Suppressor macrophage (primary cell): ENCODE results near the gene KRT3.
A peak's percentile ranks its signal among the peaks of the same experiment; 100 is the strongest.
"Not testable (repeated sequence)": the region's sequence is repeated elsewhere in the genome, so short reads cannot be mapped to it uniquely, and the experiment has no call there.

Source experiments
- DNase-seq, 4 experiments: peaks; one replicate each; pipeline ENCODE4 v3.0.0-alpha.2; 2020 to 2022

The KRT3 gene

DNA sequence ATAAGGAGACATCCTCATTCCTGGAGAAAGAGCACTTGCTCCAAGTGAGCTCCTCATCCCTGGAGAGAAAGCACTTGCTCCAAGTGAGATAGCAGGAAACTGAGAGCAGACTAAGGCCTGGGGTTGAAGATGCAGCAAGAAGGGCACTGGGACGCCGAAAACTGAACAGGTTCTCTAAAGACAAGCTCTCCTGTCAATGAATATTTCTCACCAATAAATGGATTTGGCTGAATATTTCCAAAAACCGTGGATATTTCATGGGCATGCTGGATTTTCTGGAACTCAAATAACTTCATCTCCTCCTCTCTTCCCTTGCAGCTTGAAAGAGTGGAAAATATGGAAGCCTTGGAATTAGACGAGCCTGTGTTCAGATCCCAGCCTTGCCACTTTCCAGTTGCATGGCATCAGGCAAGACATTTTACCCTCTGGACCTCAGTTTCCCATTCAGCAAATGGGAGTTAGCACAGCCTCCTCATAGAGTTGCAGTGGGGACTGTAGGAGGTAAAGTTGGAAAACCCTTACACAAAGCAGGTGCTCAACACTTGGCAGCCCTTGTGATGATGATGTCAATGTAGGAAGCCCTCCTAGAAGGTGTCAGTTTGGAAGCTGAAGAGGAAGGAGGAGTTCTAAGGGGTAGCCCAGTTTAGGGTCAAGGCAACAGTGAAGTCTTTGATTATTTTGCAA, 14.4 kb downstream of the KRT3 start:
- no peak for DNase-seq

DNA sequence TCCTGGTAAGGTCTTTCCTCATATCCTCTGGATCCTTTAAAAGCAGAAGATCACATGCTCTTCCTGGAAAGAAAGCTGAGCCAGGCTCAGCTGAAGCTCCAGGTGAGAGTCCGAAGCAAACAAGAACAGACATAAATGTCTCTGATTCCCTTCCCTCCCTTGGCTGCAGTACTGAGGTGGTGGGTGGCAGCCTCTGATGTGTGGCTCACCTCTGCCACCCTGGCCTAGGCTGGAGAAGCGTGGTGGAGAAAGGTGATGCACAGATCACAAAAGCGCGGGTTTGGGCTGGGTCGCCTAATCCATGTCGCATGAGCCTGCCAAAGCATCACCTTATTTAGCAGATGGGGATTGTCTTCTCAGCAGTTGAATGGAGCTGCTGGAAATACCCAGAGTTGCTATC, 16.0 kb downstream of the KRT3 start:
- no peak for DNase-seq

GRCh38 chr12:52778833-52779232, 17.1 kb downstream of the KRT3 start:
- no peak for DNase-seq

- no peak for DNase-seq
Measured at GRCh38 chr12:52777566-52777965, 18.4 kb downstream of the KRT3 start.

DNA sequence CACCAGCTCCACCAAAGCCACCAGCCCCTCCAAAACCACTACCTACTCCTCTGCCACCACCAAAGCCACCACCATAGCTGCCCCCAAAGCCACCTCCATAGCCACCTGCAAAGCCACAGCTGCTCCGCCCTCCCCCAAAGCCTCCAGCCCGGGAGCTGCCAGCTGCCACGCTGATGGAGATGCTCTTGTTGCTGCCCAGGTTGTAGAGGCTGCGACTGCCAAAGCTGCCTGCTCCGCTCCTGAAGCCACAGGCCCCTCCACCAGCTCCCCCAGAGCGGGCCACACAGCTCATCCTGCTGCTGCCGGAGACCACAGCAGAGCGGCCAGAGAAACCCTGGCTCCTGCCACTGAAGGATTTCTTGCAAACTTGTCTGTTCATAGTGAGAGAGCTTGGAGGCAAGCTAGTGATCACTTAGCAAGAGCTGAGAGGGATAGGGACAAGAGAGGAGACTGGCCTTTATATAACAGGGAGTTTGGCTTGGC, 19.0 kb downstream of the KRT3 start, which contains the start of gene KRT76:
TSS of gene KRT76 (minus strand) at position 433 of the 483 bp plus-strand sequence. CDS start at position 379, 54 bp downstream.
- DNase-seq, result no peak

- DNase-seq, result no peak
Measured at GRCh38 chr12:52776435-52776834, 19.5 kb downstream of the KRT3 start.

GRCh38 chr12:52774629-52775250, 21.2 kb downstream of the KRT3 start:
- no peak for DNase-seq

DNA sequence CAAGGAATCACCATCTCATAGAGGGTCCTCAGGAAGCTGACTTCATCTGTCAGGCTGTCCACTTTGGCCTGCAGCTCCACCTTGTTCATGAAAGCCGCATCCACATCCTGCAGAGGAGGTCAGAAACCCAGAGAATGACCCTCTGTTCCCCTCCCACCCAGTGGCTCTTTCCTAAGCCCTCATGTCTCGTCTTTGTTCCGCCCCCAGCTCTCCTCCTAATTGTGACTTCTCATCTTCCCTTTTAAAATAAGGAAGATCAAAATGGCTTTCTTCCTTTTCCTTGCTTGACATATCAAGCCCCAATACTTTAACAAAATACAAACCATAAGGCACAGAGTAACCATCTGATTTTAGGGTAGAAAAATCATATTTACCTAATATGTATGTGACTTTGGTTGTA, 23.1 kb downstream of the KRT3 start:
- DNase-seq, result peak; percentile 18 to 70 (median 58)

- no peak for DNase-seq
Measured at GRCh38 chr12:52772188-52772587, 23.7 kb downstream of the KRT3 start.

DNA sequence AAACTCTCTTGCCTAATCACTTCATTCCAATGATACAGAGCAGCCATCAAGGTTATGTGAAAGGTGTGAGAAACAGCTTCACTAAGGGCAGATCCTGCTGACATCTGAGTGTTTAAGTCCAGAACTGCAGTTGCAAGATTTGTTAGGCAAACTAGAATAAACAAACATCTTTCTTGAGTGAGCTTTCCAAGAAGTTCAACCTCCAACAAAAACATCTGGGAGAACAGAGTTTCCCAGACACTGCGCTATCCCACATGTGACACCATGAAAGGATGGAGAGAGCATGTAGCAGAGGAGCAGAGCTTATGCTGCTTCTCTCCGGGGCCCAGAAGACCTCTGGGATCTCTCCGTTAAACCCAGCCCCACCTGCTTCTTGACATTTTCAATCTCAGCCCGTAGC, 24.4 kb downstream of the KRT3 start:
- DNase-seq, result no peak

DNA sequence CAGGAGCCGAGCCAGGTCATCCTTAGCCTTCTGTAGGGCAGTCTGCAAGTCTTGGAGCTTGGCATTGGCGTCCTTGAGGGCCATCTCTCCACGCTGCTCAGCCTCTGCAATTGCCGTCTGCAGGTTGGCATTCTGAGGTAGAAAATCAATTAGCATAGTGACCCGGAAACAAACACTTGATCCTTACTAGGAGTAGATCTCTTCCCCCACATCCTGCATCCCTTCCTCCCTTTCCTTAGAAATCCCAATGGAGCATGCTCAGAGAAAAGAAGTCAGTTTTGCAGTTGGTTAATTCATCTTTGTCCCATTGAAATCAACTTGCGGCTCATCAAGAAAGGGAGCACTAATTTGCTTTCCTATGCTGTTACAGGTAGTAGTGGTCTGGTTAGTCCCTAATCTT, 24.8 kb downstream of the KRT3 start:
- no peak for DNase-seq

- DNase-seq, result no peak
Measured at GRCh38 chr12:52769946-52770345, 26.0 kb downstream of the KRT3 start.

DNA sequence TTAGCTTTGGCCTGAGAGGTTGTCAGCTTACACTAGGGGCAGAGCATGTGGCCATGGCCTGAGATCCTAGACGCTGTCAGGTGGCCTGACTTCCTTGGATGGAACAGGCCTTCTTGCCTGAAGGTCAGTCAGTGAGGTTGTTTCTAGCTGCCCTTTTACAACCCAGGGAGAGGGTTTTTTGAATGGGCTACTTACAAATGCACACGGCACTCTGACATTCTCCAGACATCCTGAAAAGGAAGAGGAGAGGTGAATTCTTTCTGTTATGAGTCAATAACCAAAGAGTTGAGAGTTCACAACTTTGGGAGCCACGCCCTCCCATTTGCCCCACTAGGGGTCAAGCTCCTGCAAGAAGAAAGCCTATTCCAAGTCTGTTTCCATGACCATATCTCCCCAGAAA, 26.6 kb downstream of the KRT3 start:
- DNase-seq, result no peak

DNA sequence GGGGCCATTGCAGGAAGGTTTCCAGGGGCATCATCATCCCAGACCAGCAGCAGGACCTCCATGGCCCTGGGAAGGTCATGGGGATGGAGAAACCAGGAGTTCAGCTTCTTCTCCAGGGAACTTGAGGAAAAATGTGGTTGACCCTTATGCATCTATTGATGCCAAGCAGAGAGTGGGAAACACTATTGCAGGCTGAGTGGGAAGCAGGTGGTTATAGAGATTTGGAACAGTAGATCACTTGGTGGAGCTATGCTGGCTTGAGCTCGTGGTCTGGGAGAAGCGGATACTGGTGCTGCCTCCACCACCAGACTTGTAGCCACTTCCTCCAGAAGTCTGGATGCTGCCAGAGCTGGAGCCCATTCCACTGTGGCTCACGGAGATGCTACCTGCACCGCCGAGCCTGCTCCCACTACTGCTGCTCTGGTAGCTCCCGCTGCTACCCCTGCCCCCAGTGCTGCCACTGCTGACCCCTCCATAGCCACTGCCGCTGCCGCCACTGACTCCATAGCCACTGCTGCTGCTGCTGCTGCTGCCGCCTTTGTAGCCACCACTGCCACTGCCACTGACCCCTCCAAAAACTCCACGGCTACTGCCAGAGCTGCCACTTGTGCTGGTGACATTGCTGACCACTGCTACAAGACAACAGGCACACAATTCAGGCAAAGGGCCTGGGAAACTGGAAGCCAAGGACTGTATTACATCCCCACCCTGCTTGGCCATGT, 27.3 kb downstream of the KRT3 start:
- DNase-seq, result no peak

- no peak for DNase-seq
Measured at GRCh38 chr12:52767427-52767826, 28.5 kb downstream of the KRT3 start.

DNA sequence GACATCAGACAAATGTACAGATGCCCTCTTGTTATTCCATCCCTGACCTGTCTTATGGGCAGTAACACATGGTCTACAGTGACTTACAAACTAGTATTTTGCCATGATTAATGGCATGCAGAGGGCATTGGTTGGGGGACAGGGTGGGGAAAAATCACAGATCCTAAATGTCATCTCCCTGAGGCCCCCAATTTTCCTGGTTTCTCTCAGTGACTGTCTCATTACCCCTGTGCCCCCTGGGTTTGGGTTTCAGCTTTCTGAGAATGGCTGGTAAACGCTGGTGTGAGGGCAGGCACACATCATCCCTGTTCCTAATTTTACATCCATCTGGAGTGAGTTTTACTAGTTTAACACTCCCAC, 28.9 kb downstream of the KRT3 start:
- DNase-seq, result no peak

GRCh38 chr12:52766351-52767019, 29.4 kb downstream of the KRT3 start:
- DNase-seq, result no peak

- no peak for DNase-seq
Measured at GRCh38 chr12:52765702-52766101, 30.2 kb downstream of the KRT3 start.

DNA sequence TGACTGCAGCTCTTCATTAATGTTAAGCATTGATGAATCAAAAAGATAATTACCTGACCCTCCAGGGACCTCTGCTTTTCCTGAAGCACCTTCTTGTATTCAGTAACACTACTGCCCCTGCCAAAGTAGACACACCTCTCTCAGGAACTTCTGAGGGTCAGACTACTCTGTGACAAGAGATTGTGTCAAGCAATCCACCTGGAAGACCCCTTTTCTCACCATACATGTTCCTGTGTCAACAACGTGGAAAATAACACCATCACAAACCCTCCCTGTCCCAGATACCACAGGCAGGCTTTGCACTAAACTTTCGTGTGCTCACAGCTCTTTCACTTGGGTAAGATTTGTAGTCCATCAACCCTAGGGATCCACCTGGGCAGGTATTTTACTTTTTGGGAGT, 31.9 kb downstream of the KRT3 start:
- DNase-seq, result no peak

- no peak for DNase-seq
Measured at GRCh38 chr12:52763036-52763659, 32.8 kb downstream of the KRT3 start.

GRCh38 chr12:52761802-52762201, 34.1 kb downstream of the KRT3 start:
- no peak for DNase-seq

DNA sequence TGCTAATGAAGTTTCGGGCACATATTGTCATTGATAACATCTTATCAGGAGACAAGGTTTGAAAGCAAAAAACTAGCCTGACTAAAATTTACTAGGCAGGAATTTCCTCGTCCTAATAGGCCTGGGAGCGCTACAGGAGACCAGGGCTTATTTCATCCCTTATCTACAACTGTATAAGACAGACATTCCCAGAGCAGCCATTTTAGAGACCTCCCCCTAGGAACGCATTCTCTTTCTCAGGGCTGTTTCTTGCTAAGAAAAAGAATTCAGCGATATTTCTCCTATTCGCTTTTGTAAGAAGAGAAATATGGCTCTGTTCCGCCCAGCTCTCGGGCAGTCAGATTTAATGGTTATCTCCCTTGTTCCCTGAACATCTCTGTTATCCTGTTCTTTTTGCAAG, 34.7 kb downstream of the KRT3 start:
- DNase-seq, result not testable (repeated sequence)

- DNase-seq, result no peak
Measured at GRCh38 chr12:52760623-52761022, 35.3 kb downstream of the KRT3 start.
